NCI-H1417 (cell line): ENCODE results near the gene FGF14.

ENCODE experiments used
- DNase-seq, 3 experiments: peaks; one replicate each; lab custom pipeline; 2025; lab: John Stamatoyannopoulos, UW

FGF14 gene

GRCh38 chr13:101930331-101930730 lies 471.5 kb downstream of the FGF14 start:
- DNase-seq, result no peak

- peak; percentile 81 to 91 (median 84) for DNase-seq
These were observed 476.1 kb downstream of the FGF14 start for GRCh38 chr13:101925731-101926130.

GRCh38 chr13:101919541-101920181 lies 482.2 kb downstream of the FGF14 start:
- peak; percentile 70 to 95 (median 92) for DNase-seq

- DNase-seq, result peak; percentile 95 to 99 (median 98)
These were observed 483.8 kb downstream of the FGF14 start for GRCh38 chr13:101917833-101918661.

GRCh38 chr13:101917475-101917810 lies 484.4 kb downstream of the FGF14 start:
- DNase-seq, result peak; percentile 92 to 94 (median 93)

- peak; percentile 70 to 89 (median 81) for DNase-seq
These were observed 484.9 kb downstream of the FGF14 start for GRCh38 chr13:101916775-101917474.

- DNase-seq, result peak; percentile 85 to 92 (median 90)
These were observed 485.6 kb downstream of the FGF14 start for GRCh38 chr13:101916108-101916774.

GRCh38 chr13:101915755-101916107 lies 486.1 kb downstream of the FGF14 start:
- peak; percentile 79 to 92 (median 91) for DNase-seq

GRCh38 chr13:101915331-101915730 lies 486.5 kb downstream of the FGF14 start:
- peak; percentile 84 to 98 (median 87) for DNase-seq

GRCh38 chr13:101911752-101912151 lies 490.1 kb downstream of the FGF14 start:
- peak in 1 of 3 experiments; percentile 33 for DNase-seq

- DNase-seq, result no peak
These were observed 498.0 kb downstream of the FGF14 start for GRCh38 chr13:101903890-101904289.

- DNase-seq, result no peak
These were observed 503.2 kb downstream of the FGF14 start for GRCh38 chr13:101898676-101899075.

- DNase-seq, result no peak
These were observed 505.3 kb downstream of the FGF14 start for GRCh38 chr13:101896541-101896940.

- DNase-seq, result peak in 1 of 3 experiments; percentile 28
These were observed 508.8 kb downstream of the FGF14 start for GRCh38 chr13:101893021-101893420.

GRCh38 chr13:101892296-101892695 lies 509.6 kb downstream of the FGF14 start:
- DNase-seq, result peak in 1 of 3 experiments; percentile 43

GRCh38 chr13:101881593-101881992 lies 520.3 kb downstream of the FGF14 start:
- DNase-seq, result peak in 2 of 3 experiments; percentile 20 to 82

- no peak for DNase-seq
These were observed 521.3 kb downstream of the FGF14 start for GRCh38 chr13:101880581-101880980.

GRCh38 chr13:101876951-101877350 lies 524.9 kb downstream of the FGF14 start:
- DNase-seq, result no peak

- peak; percentile 64 to 91 (median 89) for DNase-seq
These were observed 526.0 kb downstream of the FGF14 start for GRCh38 chr13:101875717-101876393.

- DNase-seq, result peak in 1 of 3 experiments; percentile 54
These were observed 526.8 kb downstream of the FGF14 start for GRCh38 chr13:101875091-101875490.

- DNase-seq, result peak; percentile 41 to 61 (median 43)
These were observed 532.3 kb downstream of the FGF14 start for GRCh38 chr13:101869553-101869952.
